ENCODE data around the gene MACROD2.

- TF ChIP-seq CTCF (IDR thresholded peaks at IDR 0.05) (no peak), POLR2A (IDR thresholded peaks at IDR 0.05) (no peak)
These were observed 304.5 kb downstream of the MACROD2 start for GRCh38 chr20:14299831-14300230.
